HG02852 (cell line): ENCODE data around the gene AUNIP.
"Not testable (repeated sequence)": the region's sequence is repeated elsewhere in the genome, so short reads cannot be mapped to it uniquely, and the experiment has no call there.

Source experiments
- ATAC-seq: cut with Tn5 transposase; IDR thresholded peaks from one replicate; pipeline ENCODE4 v1.9.1; 2021; ENCODE audit warnings: mild to moderate bottlenecking, moderate library complexity; ENCODE audit not compliant: unreplicated experiment

AUNIP gene

DNA sequence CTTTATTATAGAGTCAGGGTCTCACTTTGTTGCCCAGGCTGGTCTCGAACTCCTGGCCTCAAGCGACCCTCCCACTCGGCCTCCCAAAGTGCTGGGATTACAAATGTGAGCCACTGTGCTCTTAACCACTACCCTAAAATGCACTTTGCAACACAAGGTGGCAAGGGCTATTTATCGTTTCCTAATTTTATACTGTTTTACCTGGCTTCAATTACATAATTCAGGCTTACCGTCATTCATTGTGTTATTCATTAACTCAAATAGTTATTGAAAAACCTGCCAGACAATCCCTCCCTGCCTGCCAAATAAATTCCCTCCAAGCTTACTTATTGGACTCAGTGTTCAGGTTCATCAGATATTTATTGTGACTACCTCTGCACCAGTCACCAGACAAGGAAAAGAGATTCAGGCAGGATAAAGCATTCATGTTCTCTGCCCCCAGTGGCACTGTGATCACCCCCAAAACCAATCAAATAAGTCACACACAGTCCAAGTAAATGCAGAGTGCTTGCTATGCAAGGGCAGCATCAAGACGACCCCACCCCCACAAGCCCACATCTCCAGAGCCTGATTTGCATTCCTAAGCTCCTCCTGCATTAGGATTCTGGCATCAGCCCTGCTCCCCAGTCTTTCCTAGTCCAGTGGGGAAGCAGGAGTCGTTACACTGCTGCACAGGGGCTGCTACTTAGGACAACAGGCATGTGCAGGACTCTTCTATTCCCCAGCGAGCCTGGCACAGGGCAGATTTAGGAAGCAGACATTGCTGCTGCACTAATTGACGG, 8.1 kb upstream of the AUNIP start:
- no peak for ATAC-seq

DNA sequence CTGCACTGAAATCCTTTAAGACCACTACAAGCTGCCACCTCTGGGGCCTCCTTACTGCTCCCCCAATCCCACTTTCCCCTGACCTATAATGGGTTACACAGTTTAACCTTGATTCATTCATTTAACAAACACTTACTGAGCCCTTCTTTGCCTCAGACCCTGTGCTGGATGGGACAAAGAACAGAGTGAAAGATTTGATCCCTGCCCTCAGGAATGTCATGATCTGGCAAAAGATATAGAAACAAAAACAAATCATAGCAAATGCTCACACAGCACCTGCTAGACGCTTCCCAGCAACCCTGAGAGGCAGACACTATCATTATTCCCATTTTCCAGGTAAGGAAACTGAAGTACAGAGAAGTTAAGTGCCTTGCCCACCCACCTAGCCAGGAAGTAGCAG, 7.0 kb upstream of the AUNIP start:
- ATAC-seq, result no peak

DNA sequence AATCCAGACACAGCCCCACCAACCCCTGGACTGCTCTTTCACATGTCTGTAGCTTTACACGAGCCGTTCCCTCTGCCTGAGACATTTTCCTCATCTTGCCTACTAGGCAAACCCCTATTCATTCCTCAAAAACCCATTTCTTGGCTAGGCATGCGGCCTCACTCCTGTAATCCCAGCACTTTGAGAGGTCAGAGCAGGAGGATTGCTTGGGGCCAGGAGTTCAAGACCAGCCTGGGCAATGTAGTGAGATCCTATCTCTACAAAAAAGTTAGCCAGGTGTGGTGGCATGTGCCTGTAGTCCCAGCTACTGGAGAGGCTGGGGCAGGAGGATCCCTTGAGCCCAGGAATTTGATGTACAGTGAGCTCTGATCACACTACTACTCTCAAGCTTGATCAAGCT, 5.2 kb upstream of the AUNIP start:
- no peak for ATAC-seq

DNA sequence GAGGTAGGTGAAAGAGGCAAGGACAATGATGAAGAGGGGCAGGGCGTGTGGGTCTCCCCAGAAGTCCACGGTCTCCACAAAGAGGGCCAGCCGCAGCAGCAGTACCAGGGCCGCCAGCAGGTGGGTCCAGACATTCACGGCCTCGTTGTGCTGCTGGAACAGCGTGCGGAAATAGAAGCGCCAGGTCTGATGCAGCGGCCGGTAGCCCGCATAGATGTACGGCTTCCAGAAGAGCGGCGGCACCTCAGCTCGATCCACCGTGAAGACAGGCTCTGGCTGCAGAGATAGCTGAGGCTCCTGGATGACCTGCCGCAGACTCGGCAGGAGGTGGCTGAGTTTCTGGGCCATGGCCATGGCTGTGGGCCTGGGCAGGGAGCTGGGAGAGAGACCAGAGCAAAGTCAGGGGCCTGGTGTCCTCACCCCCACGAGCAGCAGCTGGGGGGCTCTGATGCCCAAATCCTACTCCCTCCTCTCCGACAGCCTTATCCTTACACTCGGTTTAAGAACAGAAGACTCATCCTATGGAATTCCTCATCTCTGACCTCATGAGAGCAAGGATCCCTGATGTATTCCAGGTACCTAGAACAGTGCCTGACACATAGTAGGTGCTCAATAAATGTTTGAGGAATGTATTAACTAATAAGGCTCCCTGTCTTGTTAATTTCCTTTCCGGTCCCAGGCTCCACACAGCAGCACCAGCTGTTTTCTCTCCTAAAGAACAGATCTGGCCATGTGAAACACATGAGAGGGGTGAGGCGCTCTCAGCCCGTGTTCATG, 4.4 kb upstream of the AUNIP start:
- no peak for ATAC-seq

DNA sequence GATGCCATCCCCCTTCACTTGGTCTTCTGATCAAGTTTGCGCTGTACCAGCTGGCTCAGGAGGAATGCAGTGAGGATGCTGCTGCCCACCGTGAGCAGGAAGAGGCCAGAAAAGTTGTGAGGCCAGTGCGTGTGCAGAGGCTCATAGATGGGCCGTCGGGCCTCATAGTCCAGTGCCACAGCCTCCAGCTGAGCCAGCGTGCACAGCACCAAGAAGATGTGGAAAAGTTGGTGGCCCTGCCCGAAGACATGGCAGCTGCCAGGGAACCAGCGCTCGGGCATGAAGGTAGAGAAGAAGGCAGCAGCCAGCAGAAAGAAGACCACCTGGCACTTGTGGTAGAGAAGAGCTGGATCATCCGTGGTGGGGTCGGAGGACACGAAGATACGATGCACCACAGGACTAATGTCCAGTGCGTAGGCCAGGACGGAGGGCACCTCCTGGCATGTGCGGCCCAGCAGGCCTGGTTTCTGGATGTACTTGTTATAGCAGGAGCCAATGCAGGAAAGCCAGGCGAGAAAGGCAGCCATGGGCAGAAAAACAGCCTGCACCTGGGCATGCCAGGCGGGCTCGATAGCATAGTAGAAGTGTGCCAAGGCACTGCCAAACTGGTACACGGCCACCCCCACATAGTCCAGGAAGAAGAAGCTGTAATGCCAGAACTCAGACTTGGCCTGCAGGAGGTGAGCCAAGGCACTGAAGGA, 3.7 kb upstream of the AUNIP start:
- no peak for ATAC-seq

DNA sequence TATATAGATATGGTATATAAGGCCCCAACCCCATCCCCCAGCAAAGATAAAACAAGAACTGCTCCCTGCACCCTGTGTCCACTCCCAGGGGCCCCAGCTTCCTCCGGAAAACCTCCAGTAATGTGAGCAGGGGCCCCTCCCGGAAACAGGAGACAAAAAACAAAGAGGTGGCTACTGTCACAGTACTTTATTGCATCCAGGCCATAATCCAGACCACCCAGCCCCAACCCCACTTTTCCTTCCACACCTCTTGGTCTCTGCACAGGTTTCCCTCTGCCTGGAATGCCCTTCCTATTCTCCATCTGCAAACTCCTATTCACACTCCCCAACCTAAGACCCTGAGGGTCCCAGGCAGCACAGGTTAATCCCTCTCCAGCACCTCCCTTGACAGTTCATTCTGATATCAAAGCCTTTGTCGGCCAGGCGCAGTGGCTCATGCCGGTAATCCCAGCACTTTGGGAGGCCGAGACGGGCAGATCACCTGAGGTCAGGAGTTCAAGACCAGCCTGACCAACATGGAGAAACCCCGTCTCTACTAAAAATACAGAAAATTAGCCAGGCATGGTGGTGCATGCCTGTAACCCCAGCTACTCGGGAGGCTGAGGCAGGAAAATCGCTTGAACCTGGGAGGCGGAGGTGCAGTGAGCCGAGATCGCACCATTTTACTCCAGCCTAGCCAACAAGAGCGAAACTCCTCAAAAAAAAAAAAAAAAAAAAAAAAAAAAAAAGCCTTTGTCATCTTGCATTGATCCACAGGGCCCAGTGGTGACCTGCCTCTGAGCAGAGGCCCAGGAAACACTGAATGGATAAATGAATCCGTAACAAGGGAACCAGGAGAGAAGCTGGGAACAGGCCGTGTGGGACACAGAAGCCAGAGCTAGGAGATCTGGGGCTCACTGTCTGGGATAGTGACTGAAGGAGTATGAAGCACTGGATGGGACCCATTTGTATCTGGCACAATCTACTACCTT, 2.3 kb upstream of the AUNIP start:
- no peak for ATAC-seq

DNA sequence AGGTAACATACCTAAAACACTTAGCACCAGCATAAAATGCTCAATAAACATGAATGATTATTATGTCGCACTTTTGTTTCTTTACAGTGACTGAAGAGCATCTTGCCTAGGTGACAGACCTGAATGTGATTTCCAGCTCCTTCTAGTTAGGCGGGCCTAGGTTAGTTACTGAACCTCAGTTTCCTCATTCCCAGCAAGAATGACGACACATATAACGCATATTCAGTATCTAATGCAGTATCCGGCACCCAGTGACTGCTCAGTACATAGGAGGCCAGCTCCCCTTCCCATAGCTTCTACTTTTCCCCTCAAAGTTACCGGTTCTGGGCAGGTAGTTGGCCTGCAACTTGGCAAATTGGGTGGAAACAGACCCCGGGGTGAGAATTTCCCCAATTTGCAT, 763 bp downstream of the AUNIP start:
- ATAC-seq, result no peak

DNA sequence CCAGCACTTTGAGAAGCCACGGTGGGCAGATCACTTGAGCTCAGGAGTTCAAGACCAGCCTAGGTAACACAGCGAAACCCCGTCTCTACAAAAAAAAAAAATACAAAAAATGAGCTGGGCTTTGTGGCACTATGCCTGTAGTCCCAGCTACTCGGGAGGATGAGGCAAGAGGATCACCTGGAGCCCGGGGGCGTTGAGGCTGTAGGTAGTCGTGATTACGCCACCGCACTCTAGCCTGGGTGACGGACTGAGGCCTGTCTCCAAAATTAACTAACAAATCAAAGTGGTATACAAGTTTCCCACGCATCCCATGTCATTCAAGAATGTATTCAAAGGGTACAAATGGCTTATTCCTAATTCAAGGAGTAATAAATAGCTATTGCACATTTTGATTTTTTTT, 2.4 kb downstream of the AUNIP start:
- ATAC-seq, result no peak

DNA sequence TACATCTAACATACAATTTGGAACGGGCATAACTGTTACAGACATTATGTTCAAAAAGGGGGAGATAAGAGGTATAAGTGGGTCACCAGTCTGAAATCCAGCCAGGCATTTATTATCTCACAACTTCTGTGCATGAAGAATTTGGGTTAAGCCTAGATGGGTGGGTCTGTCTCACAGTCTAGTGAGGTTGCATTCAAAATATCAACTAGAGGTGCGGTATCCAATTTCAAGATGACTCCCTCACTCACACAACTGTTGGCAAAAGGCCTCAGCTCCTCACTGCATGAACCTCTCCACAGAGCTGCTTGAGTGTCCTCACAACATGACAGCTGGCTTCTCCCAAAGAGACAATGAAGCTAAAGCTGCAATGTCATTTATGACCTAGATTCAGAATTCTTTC, 4.7 kb downstream of the AUNIP start:
- no peak for ATAC-seq

DNA sequence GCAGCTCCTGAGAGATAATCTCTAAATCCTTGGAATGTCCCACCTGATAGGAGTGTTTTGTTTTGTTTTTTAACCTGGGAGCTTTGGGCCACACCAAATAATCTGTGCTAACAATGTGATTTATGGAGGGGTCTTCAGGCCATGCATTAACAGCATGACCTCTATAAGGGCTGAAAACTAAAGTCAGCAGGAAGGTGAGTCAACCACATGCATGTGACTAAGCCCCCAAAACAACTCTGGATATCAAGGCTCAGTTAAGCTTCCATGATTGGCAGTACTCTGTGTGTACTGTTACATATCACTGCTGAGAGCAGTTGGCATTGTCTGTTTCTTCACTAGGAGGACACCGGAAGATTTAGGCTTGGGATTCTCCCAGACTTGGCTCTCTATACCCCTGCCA, 10.7 kb downstream of the AUNIP start:
- ATAC-seq, result no peak

DNA sequence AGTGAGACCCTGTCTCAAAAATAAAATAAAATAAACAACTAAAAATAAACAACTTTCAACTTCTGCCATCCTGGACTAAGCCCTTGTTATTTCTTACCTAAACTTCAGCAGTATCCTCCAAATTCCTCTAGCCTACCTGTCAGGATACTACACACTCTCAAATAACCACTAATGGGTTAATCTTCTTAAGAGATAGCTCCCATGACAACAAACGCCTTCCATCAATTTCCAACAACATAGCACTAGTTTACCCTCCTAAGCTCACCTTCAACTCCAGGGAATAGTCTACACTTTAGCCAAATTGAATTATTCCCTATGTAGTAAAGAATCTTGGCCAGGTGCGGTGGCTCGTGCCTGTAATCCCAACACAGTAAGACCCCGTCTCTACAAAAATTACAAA, 11.3 kb downstream of the AUNIP start:
- no peak for ATAC-seq

DNA sequence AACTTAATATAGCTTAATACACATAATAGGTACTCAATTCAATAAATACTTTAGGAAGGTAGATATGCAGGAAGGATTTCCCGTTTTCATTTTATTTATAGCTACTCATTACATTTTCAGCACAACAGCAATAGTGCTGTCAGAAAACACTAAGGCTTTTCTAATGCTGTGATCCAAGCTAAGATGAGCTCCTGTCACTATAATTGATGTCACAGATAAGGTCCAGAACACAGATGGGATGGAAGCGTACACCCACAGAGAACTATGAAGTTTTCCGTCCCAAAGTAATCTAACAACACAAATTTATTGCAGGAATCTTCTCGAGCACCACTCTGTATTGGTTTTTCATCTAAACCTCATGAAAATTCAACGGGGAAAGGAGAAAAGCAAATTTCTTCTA, 13.6 kb downstream of the AUNIP start:
- no peak for ATAC-seq

DNA sequence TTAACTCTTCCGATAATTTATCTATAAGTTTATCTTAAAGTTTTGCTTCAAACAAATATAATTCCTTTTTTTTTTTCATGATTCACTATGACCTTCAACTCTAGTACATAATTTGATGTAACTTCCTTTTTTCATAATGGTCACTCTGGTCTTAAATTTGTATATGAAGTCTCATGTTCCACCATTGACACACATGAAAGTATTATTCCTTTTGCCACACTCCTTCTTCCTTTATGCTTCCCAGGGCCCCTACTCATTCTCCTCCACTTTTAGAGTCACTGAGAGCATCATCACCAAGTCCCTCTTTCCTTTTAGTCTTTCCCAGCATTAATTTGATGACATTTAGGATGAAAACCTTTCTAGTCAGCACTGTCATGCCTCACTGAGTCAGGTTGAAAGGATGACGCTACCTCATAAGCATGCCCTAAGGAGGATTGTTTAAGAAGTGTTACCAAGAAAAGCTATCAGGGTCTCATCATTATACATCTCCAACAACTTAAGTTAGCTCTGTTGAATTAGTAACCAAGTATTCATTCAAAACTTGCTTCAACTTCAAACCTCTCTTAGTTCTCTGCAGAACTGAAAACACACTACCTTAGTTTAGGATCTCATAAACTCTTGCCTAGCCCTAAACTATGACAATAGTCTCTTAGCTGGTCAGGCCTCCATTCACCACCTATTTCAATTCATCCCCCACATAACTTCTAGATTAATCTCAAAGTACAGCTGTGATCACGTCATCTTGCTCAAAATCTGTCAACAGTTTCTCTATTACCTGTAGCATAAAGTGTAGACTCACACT, 14.5 kb downstream of the AUNIP start:
- no peak for ATAC-seq

DNA sequence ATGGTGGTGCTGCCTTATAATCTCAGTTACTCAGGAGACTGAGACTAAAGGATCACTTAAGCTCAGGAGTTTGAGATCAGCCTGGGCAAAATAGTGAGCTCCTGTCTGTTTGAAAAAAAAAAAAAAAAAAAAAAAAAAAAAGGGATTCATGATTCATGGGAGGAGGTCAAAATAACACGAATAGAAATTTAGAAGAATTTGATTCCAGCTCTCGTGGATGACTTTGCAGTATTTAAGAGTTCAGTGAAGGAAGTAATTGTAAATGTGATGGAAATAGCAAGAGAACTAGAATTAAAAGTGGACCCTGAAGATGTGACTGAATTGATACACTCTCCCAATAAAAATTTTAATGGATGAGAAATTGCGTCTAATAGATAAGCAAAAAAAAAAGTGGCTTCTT, 15.8 kb downstream of the AUNIP start:
- ATAC-seq, result no peak

DNA sequence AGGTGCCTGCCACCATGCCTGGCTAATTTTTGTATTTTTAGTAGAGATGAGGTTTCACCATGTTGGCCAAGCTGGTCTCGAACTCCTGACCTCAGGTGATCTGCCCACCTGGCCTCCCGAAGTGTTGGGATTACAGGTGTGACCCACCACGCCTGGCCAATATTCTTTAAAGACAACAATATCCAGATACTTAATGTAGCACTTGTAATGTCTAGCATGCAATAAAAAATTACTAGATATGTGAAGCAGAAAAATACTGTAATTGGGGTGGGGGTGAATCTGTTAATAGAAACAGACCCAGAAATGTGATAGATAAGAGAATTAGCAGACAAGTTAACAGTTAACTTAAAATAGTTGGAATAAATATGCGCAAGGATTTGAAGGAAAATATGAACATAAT, 19.4 kb downstream of the AUNIP start:
- ATAC-seq, result not testable (repeated sequence)

DNA sequence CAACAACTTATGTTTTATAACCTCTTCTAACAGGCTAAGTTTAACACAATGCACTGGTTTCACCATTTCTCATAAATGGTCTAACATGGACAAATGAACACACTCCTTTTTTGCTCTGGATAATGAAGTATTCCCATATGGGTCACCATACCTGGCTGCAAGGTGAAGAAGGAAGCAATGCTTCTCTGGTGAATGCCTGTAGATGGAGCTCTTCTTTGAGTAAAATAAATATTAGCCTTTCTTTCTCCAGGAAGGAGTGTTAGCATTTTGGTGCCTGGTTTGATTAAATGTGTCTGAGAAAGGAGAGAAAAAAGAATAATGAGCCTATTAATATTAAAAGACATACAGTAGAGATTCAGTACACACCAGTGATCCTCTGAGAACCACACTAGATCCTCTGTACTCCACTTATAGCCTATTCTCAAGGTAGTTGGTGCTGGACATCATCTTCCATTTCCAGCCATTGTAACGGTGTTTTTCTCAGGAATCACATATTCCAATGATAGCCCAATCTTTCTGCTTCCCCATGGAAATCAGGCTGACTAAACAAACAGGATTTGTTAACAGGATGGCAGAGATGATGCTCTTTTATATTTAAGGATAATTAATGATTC, 21.9 kb downstream of the AUNIP start:
- ATAC-seq, result no peak

DNA sequence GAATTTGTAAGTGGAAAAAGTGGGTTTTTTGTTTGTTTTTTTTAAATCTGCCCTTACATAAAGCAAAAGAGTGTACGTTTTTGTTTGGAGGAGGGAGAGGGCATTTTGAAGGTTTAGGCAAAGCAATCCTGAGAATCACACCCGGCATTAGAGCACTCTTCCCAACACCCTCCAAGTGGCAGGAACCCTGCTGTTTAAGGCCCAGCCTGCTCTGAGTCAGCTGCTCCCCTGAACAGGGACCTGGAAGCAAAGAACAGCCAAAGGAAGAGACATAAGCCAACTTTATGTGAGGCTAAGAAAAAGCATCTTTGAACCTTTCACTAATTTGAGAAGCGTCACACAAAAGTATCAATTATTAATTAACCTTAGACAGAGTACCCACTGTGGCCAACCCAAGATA, 22.6 kb downstream of the AUNIP start:
- ATAC-seq, result no peak

DNA sequence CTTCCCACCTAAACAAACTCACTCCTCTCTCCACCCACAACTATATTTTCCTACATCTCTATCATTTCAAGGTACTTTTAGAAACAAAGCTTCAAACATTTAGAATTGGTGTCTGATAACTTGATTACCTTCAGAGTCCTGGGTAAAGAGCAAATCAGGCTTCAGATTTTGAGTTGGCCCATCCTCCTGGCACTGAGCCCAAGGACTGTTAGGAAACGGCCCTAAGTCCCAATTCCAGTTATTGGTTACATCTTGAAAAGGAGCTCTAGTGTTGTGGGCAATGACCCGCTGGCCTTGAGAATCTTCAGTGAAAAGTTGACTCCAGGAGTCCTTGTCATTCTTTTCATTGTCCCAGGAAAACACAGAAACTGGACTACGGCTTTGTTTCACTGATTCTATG, 24.4 kb downstream of the AUNIP start:
- ATAC-seq, result no peak

DNA sequence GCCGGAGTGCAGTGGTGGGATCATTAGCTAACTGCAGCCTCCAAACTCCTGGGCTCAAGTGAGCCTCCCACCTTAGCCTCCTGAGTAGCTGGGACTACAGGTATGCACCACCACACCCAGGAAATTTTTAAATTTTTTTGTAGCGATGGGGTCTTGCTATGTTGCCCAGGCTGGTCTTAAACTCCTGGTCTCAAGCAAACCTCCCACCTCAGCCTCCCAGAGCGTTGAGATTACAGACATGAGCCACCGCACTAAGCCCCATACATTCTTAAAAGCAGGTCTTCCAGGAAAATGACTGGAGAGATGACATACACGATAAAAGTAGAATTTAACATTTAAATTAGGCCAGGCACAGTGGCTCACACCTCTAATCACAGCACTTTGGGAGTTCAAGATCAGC, 26.1 kb downstream of the AUNIP start:
- no peak for ATAC-seq
